Mesenchymal stem cell (in vitro differentiated cells and primary cell): ENCODE results near the gene CAAP1. TPM values are rescaled to one million over a fixed set of nuclear protein-coding genes. Genes with fewer than 3 reads are reported as not detected.

Experiments
- DNase-seq: peaks from one replicate; pipeline ENCODE4 v3.0.0-alpha.2; 2013
- H2AFZ ChIP-seq: one replicate; pipeline ENCODE4 v1.6.1; 2013; ENCODE audit warnings: low read depth, mild to moderate bottlenecking, control low read depth, inconsistent platforms, low read length, moderate library complexity
- H2AK5ac ChIP-seq: 2 replicates; pipeline ENCODE4 v1.6.1; 2013; ENCODE audit warnings: low read length, moderate library complexity, mild to moderate bottlenecking, inconsistent platforms; ENCODE audit not compliant: severe bottlenecking
- H2BK120ac ChIP-seq: one replicate; pipeline ENCODE4 v1.6.1; 2013; ENCODE audit warnings: low read depth, mild to moderate bottlenecking, inconsistent platforms, low read length, moderate library complexity
- H2BK12ac ChIP-seq, 2 experiments: one replicate each; pipeline ENCODE4 v1.6.1; 2013; ENCODE audit warnings: inconsistent platforms in 2 of 2, low read length in 2 of 2, mild to moderate bottlenecking in 2 of 2, moderate library complexity in 2 of 2, control low read depth in 1 of 2
- H2BK15ac ChIP-seq: one replicate; pipeline ENCODE4 v1.6.1; 2013; ENCODE audit warnings: mild to moderate bottlenecking, low read depth, inconsistent platforms; ENCODE audit not compliant: poor library complexity, severe bottlenecking
- H2BK5ac ChIP-seq: 2 replicates; pipeline ENCODE4 v1.6.1; 2013; ENCODE audit warnings: low read depth, mild to moderate bottlenecking, low read length, control low read depth, inconsistent platforms; ENCODE audit not compliant: poor library complexity, severe bottlenecking
- H3K14ac ChIP-seq, 2 experiments: one replicate each; pipeline ENCODE4 v1.6.1; 2013; ENCODE audit warnings: inconsistent platforms in 2 of 2, low read length in 2 of 2, control low read depth in 1 of 2, mild to moderate bottlenecking in 1 of 2, moderate library complexity in 1 of 2
- H3K18ac ChIP-seq, 2 experiments: one replicate each; pipeline ENCODE4 v1.6.1; 2013; ENCODE audit warnings: inconsistent platforms in 2 of 2, low read length in 2 of 2, control low read depth in 1 of 2, low read depth in 1 of 2, mild to moderate bottlenecking in 1 of 2
- H3K23ac ChIP-seq, 2 experiments: one replicate each; pipeline ENCODE4 v1.6.1; 2013; ENCODE audit warnings: inconsistent platforms in 2 of 2, low read length in 2 of 2, mild to moderate bottlenecking in 2 of 2, moderate library complexity in 2 of 2, control low read depth in 1 of 2
- H3K27ac ChIP-seq: 2 replicates; pipeline ENCODE4 v1.5.1; 2013; ENCODE audit warnings: mild to moderate bottlenecking, moderate library complexity, low read length, control low read depth, inconsistent platforms; ENCODE audit not compliant: poor library complexity, severe bottlenecking
- H3K27me3 ChIP-seq, 2 experiments: 2 replicates each; pipeline versions ENCODE4 v1.6.1 to v1.7.0; 2013; ENCODE audit warnings: low read length in 2 of 2, mild to moderate bottlenecking in 2 of 2, moderate library complexity in 2 of 2, control low read depth in 1 of 2, inconsistent platforms in 1 of 2; ENCODE audit not compliant: control insufficient read depth in 1 of 2, insufficient read depth in 1 of 2
- H3K36me3 ChIP-seq, 2 experiments: 2 replicates each; pipeline versions ENCODE4 v1.6.1 to v1.7.0; 2013; ENCODE audit warnings: low read length in 2 of 2, control low read depth in 1 of 2, inconsistent platforms in 1 of 2, low read depth in 1 of 2, mild to moderate bottlenecking in 1 of 2; ENCODE audit not compliant: insufficient read depth in 2 of 2, control insufficient read depth in 1 of 2
- H3K4ac ChIP-seq, 2 experiments: one replicate each; pipeline ENCODE4 v1.6.1; 2013; ENCODE audit warnings: inconsistent platforms in 2 of 2, low read length in 2 of 2, mild to moderate bottlenecking in 2 of 2, moderate library complexity in 2 of 2, control low read depth in 1 of 2, low read depth in 1 of 2
- H3K4me1 ChIP-seq: 2 replicates; pipeline ENCODE4 v1.6.1; 2013; ENCODE audit warnings: low read depth, low read length, control low read depth; ENCODE audit not compliant: control insufficient read depth, insufficient read depth
- H3K4me2 ChIP-seq: 2 replicates; pipeline ENCODE4 v1.6.1; 2013; ENCODE audit warnings: low read length, mild to moderate bottlenecking, inconsistent platforms; ENCODE audit not compliant: poor library complexity, severe bottlenecking
- H3K4me3 ChIP-seq, 2 experiments: 2 replicates each; pipeline versions ENCODE4 v1.5.1 to v1.7.0; 2013; ENCODE audit warnings: low read length in 2 of 2, mild to moderate bottlenecking in 2 of 2, control low read depth in 1 of 2, low read depth in 1 of 2; ENCODE audit not compliant: insufficient read depth in 1 of 2
- H3K79me1 ChIP-seq: replicated peaks from 2 replicates; pipeline ENCODE4 v1.6.1; 2013; ENCODE audit warnings: mild to moderate bottlenecking, control low read depth, low read length, inconsistent platforms; ENCODE audit not compliant: poor library complexity, severe bottlenecking
- H3K9ac ChIP-seq: 2 replicates; pipeline ENCODE4 v1.7.0; 2013; ENCODE audit warnings: mild to moderate bottlenecking, low read length, moderate library complexity
- H3K9me3 ChIP-seq: 2 replicates; pipeline ENCODE4 v1.7.0; 2013; ENCODE audit warnings: mild to moderate bottlenecking, low read length; ENCODE audit not compliant: control insufficient read depth
- H4K8ac ChIP-seq: one replicate; pipeline ENCODE4 v1.6.1; 2013; ENCODE audit warnings: inconsistent platforms, mild to moderate bottlenecking, low read length, moderate library complexity
- H4K91ac ChIP-seq: one replicate; pipeline ENCODE4 v1.6.1; 2013; ENCODE audit warnings: mild to moderate bottlenecking, low read length, inconsistent platforms
- WGBS: methylation state at CpG from one replicate; pipeline ENCODE4 v1.1.7; 2013; ENCODE audit warnings: mixed read lengths; 5-methylcytosine and 5-hydroxymethylcytosine counted together
- polyA plus RNA-seq, 2 experiments: library from polyadenylated mRNA; stranded (reverse); fragments of 200-250 nt; gene quantifications; one replicate each; pipeline ENCODE4 v1.2.3, GENCODE V29; 2013

The CAAP1 gene
- polyA plus RNA-seq (2013, experiment 1 of 2): 12.2 TPM
- 12.5 TPM for polyA plus RNA-seq (2013, experiment 2 of 2)

GRCh38 chr9:26892251-26893029 lies at the start of gene CAAP1:
Gene CAAP1 (minus strand): TSS chr9:26892802. CDS start chr9:26892715, 87 bp downstream.
- H3K23ac ChIP-seq: no peak within 1 kb of the TSS
- H3K27me3 ChIP-seq: no peaks in the 10 kb centered on the region
- H3K18ac ChIP-seq: peak within 1 kb of the TSS; percentile 87 to 99
- under 1% methylated on average over 67 of the region's 70 CpGs for WGBS
- peak within 1 kb of the TSS; percentile 21 for H2BK5ac ChIP-seq
- no peaks in the 10 kb centered on the region for H3K9me3 ChIP-seq
- H2AK5ac ChIP-seq: peak within 1 kb of the TSS; percentile 85
- H2BK12ac ChIP-seq: no peak within 1 kb of the TSS
- peak; percentile 95 for DNase-seq
- peak within 1 kb of the TSS in 1 of 2 experiments; percentile 19 for H3K4ac ChIP-seq
- no peak within 1 kb of the TSS for H3K14ac ChIP-seq
- no peaks in the 10 kb centered on the region for H3K36me3 ChIP-seq
- peak within 1 kb of the TSS; percentile 88 for H3K4me2 ChIP-seq
- peak within 1 kb of the TSS; percentile 98 for H4K8ac ChIP-seq
- peak within 1 kb of the TSS; percentile 96 for H3K9ac ChIP-seq
- peak within 1 kb of the TSS; percentile 79 for H2BK120ac ChIP-seq
- no peaks in the 10 kb centered on the region for H3K79me1 ChIP-seq
- peak within 1 kb of the TSS; percentile 99 for H2BK15ac ChIP-seq
- peak within 1 kb of the TSS; percentile 98 for H4K91ac ChIP-seq
- H2AFZ ChIP-seq: peak within 1 kb of the TSS; percentile 69
- peak within 1 kb of the TSS; percentile 96 for H3K27ac ChIP-seq
- H3K4me1 ChIP-seq: peaks cover 3% of the 10 kb centered on the region
- H3K4me3 ChIP-seq: peak within 1 kb of the TSS; percentile 92 to 98

- Histone ChIP-seq H2BK5ac (no peak overlapping the region), H3K14ac (no peak overlapping the region), H3K18ac (no peak overlapping the region), H4K8ac (no peak overlapping the region), H2AFZ (no peak overlapping the region), H3K36me3 (peaks cover 0 to 4% of the 10 kb centered on the region in 2 experiments), H4K91ac (no peak overlapping the region), H3K79me1 (peaks cover 2% of the 10 kb centered on the region), H3K9ac (no peak overlapping the region), H3K4me1 (no peaks in the 10 kb centered on the region), H2AK5ac (no peak overlapping the region), H2BK120ac (no peak overlapping the region), H3K23ac (no peak overlapping the region), H3K9me3 (peaks cover 11% of the 10 kb centered on the region), H2BK15ac (no peak overlapping the region), H3K4me2 (no peak overlapping the region), H2BK12ac (no peak overlapping the region), H3K27ac (no peak overlapping the region), H3K4ac (no peak overlapping the region), H3K27me3 (no peaks in the 10 kb centered on the region), H3K4me3 (no peak overlapping the region)
- DNase-seq: no peak
- no CpG with 5 or more reads among the region's 1 CpG for WGBS
These were observed 48.2 kb upstream of the CAAP1 start for GRCh38 chr9:26940779-26941178.

- H3K4ac ChIP-seq: no peak overlapping the region
- H3K79me1 ChIP-seq: peaks cover 2% of the 10 kb centered on the region
- no peak overlapping the region for H3K23ac ChIP-seq
- H3K14ac ChIP-seq: no peak overlapping the region
- no peak overlapping the region for H3K9ac ChIP-seq
- H3K4me3 ChIP-seq: no peak overlapping the region
- H3K27ac ChIP-seq: no peak overlapping the region
- H3K4me1 ChIP-seq: no peaks in the 10 kb centered on the region
- H3K27me3 ChIP-seq: no peaks in the 10 kb centered on the region
- H4K91ac ChIP-seq: no peak overlapping the region
- WGBS: 90% methylated on average over 2 of the region's 3 CpGs
- H4K8ac ChIP-seq: no peak overlapping the region
- peaks cover 11% of the 10 kb centered on the region for H3K9me3 ChIP-seq
- H2AK5ac ChIP-seq: no peak overlapping the region
- no peak overlapping the region for H2BK120ac ChIP-seq
- H2AFZ ChIP-seq: no peak overlapping the region
- no peak for DNase-seq
- no peak overlapping the region for H2BK5ac ChIP-seq
- no peak overlapping the region for H3K18ac ChIP-seq
- H2BK12ac ChIP-seq: no peak overlapping the region
- no peak overlapping the region for H3K4me2 ChIP-seq
- no peak overlapping the region for H2BK15ac ChIP-seq
- H3K36me3 ChIP-seq: peaks cover 0 to 4% of the 10 kb centered on the region in 2 experiments
These were observed 47.5 kb upstream of the CAAP1 start for GRCh38 chr9:26939955-26940711.

- no peaks in the 10 kb centered on the region for H3K27me3 ChIP-seq
- H2BK5ac ChIP-seq: no peak overlapping the region
- no peak overlapping the region for H3K9ac ChIP-seq
- peaks cover 2% of the 10 kb centered on the region for H3K79me1 ChIP-seq
- H3K14ac ChIP-seq: no peak overlapping the region
- no peak overlapping the region for H3K4me3 ChIP-seq
- H3K4ac ChIP-seq: no peak overlapping the region
- no peak overlapping the region for H3K18ac ChIP-seq
- no peak overlapping the region for H3K4me2 ChIP-seq
- H2BK15ac ChIP-seq: no peak overlapping the region
- 98% methylated on average over 3 of the region's 3 CpGs for WGBS
- H3K9me3 ChIP-seq: peaks cover 11% of the 10 kb centered on the region
- H2AK5ac ChIP-seq: no peak overlapping the region
- no peak overlapping the region for H2AFZ ChIP-seq
- H2BK12ac ChIP-seq: no peak overlapping the region
- no peak overlapping the region for H2BK120ac ChIP-seq
- H4K91ac ChIP-seq: no peak overlapping the region
- DNase-seq: no peak
- no peak overlapping the region for H3K23ac ChIP-seq
- no peak overlapping the region for H3K27ac ChIP-seq
- no peaks in the 10 kb centered on the region for H3K36me3 ChIP-seq
- no peak overlapping the region for H4K8ac ChIP-seq
- no peaks in the 10 kb centered on the region for H3K4me1 ChIP-seq
These were observed 45.3 kb upstream of the CAAP1 start for GRCh38 chr9:26937816-26938371.
